OCI-LY1 (cell line): Measurements from ENCODE around the gene CNTNAP2.
A peak's percentile ranks its signal among the peaks of the same experiment; 100 is the strongest.

Experiments used
- H2AFZ ChIP-seq: fragments of 200-600 bp; sonication (generic), shearing (Covaris generic); 2 replicates; pipeline ENCODE4 v1.6.0; 2014; ENCODE audit warnings: antibody characterized with exemption, mild to moderate bottlenecking, low read length
- H3F3A ChIP-seq: fragments of 200-600 bp; sonication (generic), shearing (Covaris generic); 2 replicates; pipeline ENCODE4 v1.6.0; 2014; ENCODE audit warnings: mild to moderate bottlenecking, antibody characterized with exemption, low read length, moderate library complexity; ENCODE audit not compliant: insufficient read depth
- H3K27ac ChIP-seq: fragments of 200-600 bp; sonication (generic); 2 replicates; pipeline ENCODE4 v1.5.1; 2014; ENCODE audit warnings: low read length, mixed run types, mild to moderate bottlenecking, low read depth; ENCODE audit not compliant: poor library complexity, severe bottlenecking
- H3K27me3 ChIP-seq: fragments of 200-600 bp; sonication (generic); 2 replicates; pipeline ENCODE4 v1.6.0; 2014; ENCODE audit warnings: antibody characterized with exemption, mild to moderate bottlenecking, low read length, moderate library complexity; ENCODE audit not compliant: insufficient read depth
- H3K36me3 ChIP-seq: fragments of 200-600 bp; sonication (generic); 2 replicates; pipeline ENCODE4 v1.6.1; 2014; ENCODE audit warnings: mild to moderate bottlenecking, antibody characterized with exemption, low read length, moderate library complexity, mixed read lengths; ENCODE audit not compliant: insufficient read depth
- H3K4me1 ChIP-seq: fragments of 200-600 bp; sonication (generic); 2 replicates; pipeline ENCODE4 v1.5.1; 2014; ENCODE audit warnings: mild to moderate bottlenecking, low read length, moderate library complexity; ENCODE audit not compliant: insufficient read depth, severe bottlenecking
- H3K4me2 ChIP-seq: fragments of 200-600 bp; sonication (generic), shearing (Covaris generic); 2 replicates; pipeline ENCODE4 v1.6.1; 2014; ENCODE audit warnings: low read length
- H3K4me3 ChIP-seq: fragments of 200-600 bp; sonication (generic); 2 replicates; pipeline ENCODE4 v1.5.1; 2014; ENCODE audit warnings: low read length, low read depth, mild to moderate bottlenecking, mixed read lengths; ENCODE audit not compliant: poor library complexity, severe bottlenecking
- H3K79me2 ChIP-seq: fragments of 200-600 bp; shearing (Covaris generic); 2 replicates; pipeline ENCODE4 v1.6.1; 2016; ENCODE audit warnings: mixed run types, low read length, mixed read lengths; ENCODE audit not compliant: insufficient read depth
- H3K9ac ChIP-seq: fragments of 200-600 bp; sonication (generic), shearing (Covaris generic); 2 replicates; pipeline ENCODE4 v1.6.1; 2014; ENCODE audit warnings: mild to moderate bottlenecking, low read length, mixed read lengths
- H3K9me2 ChIP-seq: fragments of 200-600 bp; sonication (generic), shearing (Covaris generic); 2 replicates; pipeline ENCODE4 v1.6.1; 2014; ENCODE audit warnings: low read depth, mild to moderate bottlenecking, low read length, mixed read lengths
- H3K9me3 ChIP-seq: fragments of 200-600 bp; shearing (Covaris generic); 2 replicates; pipeline ENCODE4 v1.6.1; 2014; ENCODE audit warnings: low read length, mixed read lengths
- H4K20me1 ChIP-seq: fragments of 200-600 bp; sonication (generic), shearing (Covaris generic); 2 replicates; pipeline ENCODE4 v1.6.0; 2016; ENCODE audit warnings: mild to moderate bottlenecking, low read length; ENCODE audit not compliant: insufficient read depth
- EZH2 ChIP-seq: fragments of 200-600 bp; sonication (generic), shearing (Covaris generic); IDR thresholded peaks from 2 replicates; pipeline ENCODE4 v1.8.0; 2017; ENCODE audit warnings: borderline replicate concordance, mixed run types, mild to moderate bottlenecking, antibody characterized with exemption, low read length, moderate library complexity, mixed read lengths
- TF ChIP-seq, protein P1 (sequence below): fragments of 200-600 bp; sonication (generic), shearing (Covaris generic); IDR thresholded peaks from 2 replicates; pipeline ENCODE4 v1.5.1; 2017; ENCODE audit warnings: mild to moderate bottlenecking, antibody characterized with exemption, low read length, moderate library complexity, mixed read lengths

Gene CNTNAP2

DNA sequence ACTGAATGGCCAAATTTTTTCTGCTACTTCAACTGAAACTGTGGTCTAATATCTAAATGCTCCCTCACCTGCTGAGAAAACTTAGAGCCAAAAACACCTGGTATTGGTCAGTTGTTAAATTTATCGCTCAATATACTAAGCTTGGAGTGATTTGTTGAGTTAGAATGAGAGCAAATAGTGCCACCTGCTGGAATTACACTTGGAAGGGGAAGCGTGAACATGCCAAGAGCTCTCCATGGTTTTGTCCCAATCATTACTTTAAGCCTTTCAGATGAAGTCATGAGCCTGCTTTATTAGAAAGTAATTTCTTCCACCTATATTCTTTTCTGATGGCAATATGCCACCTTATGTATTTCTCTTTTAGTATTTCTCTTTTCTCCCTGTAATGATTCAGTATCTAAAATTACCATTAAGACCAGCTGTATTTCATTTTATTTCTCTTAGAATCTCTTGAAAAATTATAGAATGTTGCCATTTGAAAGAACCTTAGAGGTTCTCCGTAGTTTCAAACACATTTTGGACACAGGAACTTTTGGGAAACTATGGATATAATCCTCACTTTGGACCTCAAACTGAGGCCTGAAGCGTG is 2026.2 kb downstream of the CNTNAP2 start:
- Histone ChIP-seq H3K27me3 (peaks cover 4% of the 10 kb centered on the region; the same call in 1 of the 2 replicates), H3K9ac (no peak overlapping the region), H3K36me3 (no peaks in the 10 kb centered on the region), H3K9me3 (no peaks in the 10 kb centered on the region), H3F3A (no peaks in the 10 kb centered on the region), H3K79me2 (no peaks in the 10 kb centered on the region), H4K20me1 (no peaks in the 10 kb centered on the region), H2AFZ (no peak overlapping the region), H3K9me2 (no peaks in the 10 kb centered on the region), H3K4me3 (no peak overlapping the region), H3K27ac (no peak overlapping the region), H3K4me1 (no peaks in the 10 kb centered on the region), H3K4me2 (no peak overlapping the region)
- no peak for TF ChIP-seq EZH2
- TF ChIP-seq, protein P1, sequence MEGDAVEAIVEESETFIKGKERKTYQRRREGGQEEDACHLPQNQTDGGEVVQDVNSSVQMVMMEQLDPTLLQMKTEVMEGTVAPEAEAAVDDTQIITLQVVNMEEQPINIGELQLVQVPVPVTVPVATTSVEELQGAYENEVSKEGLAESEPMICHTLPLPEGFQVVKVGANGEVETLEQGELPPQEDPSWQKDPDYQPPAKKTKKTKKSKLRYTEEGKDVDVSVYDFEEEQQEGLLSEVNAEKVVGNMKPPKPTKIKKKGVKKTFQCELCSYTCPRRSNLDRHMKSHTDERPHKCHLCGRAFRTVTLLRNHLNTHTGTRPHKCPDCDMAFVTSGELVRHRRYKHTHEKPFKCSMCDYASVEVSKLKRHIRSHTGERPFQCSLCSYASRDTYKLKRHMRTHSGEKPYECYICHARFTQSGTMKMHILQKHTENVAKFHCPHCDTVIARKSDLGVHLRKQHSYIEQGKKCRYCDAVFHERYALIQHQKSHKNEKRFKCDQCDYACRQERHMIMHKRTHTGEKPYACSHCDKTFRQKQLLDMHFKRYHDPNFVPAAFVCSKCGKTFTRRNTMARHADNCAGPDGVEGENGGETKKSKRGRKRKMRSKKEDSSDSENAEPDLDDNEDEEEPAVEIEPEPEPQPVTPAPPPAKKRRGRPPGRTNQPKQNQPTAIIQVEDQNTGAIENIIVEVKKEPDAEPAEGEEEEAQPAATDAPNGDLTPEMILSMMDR = peak; percentile 84

DNA sequence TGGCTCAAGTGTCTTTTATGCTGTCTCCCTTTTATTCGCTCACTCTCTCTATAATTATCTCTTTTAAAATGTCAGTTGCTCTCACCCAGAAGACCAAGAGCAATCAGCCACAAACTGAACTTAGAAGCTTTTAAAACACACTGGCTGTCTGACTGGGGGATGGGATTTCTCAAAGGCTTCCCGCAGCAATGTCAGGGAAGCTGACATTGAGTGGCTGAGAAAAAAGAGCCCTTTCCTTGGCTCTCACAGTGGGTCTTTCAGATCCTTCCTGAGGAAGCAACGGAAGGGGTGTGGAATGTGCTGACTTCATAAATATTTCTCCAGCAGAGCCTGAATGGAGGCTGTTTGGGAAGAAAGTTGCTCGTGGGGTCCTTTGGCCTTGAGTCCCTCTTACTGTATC is 2028.2 kb downstream of the CNTNAP2 start:
- H3K27ac ChIP-seq = no peak overlapping the region
- no peaks in the 10 kb centered on the region for H3F3A ChIP-seq
- H3K4me1 ChIP-seq = no peaks in the 10 kb centered on the region
- H3K4me2 ChIP-seq = no peak overlapping the region
- no peaks in the 10 kb centered on the region for H3K9me2 ChIP-seq
- no peaks in the 10 kb centered on the region for H3K79me2 ChIP-seq
- peaks cover 4% of the 10 kb centered on the region; the same call in 1 of the 2 replicates for H3K27me3 ChIP-seq
- H3K9ac ChIP-seq = no peak overlapping the region
- no peaks in the 10 kb centered on the region for H4K20me1 ChIP-seq
- no peaks in the 10 kb centered on the region for H3K36me3 ChIP-seq
- TF ChIP-seq EZH2 = no peak
- TF ChIP-seq, protein P1 = no peak
- no peak overlapping the region for H2AFZ ChIP-seq
- H3K9me3 ChIP-seq = no peaks in the 10 kb centered on the region
- H3K4me3 ChIP-seq = no peak overlapping the region

DNA sequence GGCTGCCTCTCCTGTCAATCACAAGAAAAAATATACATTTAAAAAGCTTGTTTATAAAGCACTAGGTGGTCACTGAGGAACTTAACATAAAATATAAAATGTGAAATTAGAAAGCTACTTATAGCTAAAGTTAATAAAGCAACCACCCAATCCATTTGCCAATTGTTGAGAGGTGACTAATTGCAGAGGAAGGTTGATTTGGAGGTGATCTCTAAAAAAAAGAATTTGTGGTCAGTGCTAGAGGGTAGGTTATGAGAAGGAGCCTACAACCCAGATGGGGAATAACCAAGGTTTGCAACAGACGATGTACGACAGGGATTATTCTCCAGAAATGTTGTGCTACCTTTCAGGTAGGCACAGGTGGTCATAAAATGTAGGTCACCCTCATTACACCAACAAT is 2029.7 kb downstream of the CNTNAP2 start:
- Histone ChIP-seq H3F3A (no peaks in the 10 kb centered on the region), H3K79me2 (no peaks in the 10 kb centered on the region), H3K9me2 (no peaks in the 10 kb centered on the region), H2AFZ (no peak overlapping the region), H4K20me1 (no peaks in the 10 kb centered on the region), H3K27ac (no peak overlapping the region), H3K4me1 (no peaks in the 10 kb centered on the region), H3K4me2 (no peak overlapping the region), H3K36me3 (no peaks in the 10 kb centered on the region), H3K4me3 (no peak overlapping the region), H3K9ac (no peak overlapping the region), H3K27me3 (0 out of 2 replicates have a peak, but pooled peaks cover 4% of the 10 kb centered on the region), H3K9me3 (no peaks in the 10 kb centered on the region)
- TF ChIP-seq, protein P1 = no peak
- no peak for TF ChIP-seq EZH2
